Endometrial microvascular endothelial cells (primary cell): ENCODE results near the gene GNG8. TPM values are rescaled to one million over a fixed set of nuclear protein-coding genes. Genes with fewer than 3 reads are reported as not detected.

ENCODE experiments used
- in situ Hi-C: cut with HindIII; loops from 2 replicates; pipeline ENCODE4 v1.10.0; 2017; ENCODE audit warnings: low sequenced_read_pairs, low pct_unique_long_range_greater_than_20kb; ENCODE audit errors: inconsistent ontology term
- total RNA-seq: library from RNA; depleted of rRNA; stranded (reverse); fragments of >200 nt; gene quantifications from one replicate; pipeline ENCODE4 v1.2.3, GENCODE V29; 2015; ENCODE audit errors: inconsistent ontology term

The GNG8 gene
- not detected for total RNA-seq

DNA sequence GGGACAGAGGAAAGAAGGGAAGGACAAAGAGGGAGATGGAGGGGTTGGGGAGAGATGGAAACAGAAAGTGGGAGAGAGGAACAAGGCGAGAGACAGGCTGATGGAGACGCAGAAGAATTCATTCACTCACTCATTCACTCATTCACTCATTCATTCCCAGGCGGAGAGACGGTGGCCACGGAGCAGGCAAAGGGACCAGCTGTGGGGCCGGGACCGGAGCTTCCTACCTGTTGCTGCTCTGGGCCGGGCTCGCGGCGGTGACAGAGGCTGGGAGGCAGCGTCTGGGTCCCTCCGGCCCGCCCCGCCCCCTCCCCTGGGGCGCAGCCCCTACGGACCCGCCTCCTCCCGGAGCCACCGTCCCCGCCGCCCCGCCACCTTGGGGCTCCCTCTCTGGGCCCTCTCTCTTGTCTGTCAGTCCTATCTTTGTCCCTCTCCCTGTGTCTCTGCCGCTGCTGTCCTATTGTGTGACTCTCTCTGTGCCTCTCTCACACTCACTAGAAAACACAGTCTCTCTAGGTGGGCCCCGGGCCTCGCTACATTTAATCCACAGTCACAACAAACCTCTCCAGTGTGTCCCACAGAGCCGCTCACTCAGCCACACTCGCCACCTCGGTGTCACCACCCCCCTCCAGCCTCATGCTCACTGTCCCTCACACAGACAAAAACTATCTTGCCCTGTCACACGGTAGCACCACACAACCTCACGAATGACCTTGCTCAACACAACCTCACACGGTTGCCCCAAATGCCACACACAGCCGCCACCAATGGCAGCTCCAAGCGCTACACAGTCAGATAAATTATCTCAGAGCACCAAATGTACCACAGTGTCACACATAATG is at the start of gene GNG8:
TSS of gene GNG8 (minus strand) at position 283 of the 842 bp plus-strand sequence. CDS start 1,520 bp downstream, outside the sequence.
- in situ Hi-C loops, result no loop called here

DNA sequence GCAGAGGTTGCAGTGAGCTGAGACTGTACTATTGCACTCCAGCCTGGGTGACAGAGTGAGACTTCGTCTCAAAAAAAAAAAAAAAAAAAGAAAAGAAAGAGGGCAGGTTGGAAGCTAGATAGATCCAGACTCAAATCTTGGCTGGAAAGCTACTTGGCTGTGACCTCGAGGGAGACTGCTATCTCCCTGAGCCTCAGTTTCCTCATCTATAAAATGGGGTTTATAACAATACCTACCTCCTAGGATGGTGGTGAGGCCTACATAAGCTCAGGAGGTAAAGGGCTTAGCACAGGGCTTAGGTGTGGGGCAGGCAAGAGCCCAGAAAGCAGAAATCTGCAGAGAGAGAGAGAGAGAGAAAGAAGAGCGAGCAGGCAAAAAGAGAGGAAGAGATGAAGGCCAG is 49.2 kb upstream of the GNG8 start:
- in situ Hi-C loops, result no loop called here

DNA sequence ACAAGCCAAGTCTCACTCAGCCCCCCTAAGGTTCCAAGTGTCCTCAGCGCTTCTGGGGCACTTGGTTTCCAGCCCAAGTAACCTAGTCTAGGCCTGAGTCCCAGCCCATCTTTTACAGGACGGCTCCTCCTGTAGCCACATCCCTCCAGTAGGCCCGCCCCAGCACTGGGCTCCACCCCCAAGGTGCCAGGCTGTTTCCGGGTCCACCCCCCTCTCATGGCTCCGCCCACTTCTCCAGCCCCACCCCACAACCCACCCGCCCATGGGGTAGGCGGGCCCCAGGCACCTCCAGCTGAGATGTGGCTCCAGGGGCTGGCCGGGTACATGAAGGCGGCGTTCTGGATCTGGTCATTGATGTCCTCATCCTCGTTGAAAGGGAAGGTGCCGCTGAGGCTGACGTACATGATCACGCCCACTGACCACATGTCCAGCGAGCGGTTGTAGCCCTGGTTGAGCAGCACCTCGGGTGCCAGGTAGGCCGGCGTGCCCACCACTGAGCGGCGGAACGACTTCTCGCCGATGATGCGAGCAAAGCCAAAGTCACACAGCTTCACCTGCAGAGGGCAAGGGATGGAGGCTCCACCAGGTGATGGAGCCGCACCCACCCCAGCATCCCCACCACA is 42.2 kb upstream of the GNG8 start:
- in situ Hi-C loops, result no loop called here

DNA sequence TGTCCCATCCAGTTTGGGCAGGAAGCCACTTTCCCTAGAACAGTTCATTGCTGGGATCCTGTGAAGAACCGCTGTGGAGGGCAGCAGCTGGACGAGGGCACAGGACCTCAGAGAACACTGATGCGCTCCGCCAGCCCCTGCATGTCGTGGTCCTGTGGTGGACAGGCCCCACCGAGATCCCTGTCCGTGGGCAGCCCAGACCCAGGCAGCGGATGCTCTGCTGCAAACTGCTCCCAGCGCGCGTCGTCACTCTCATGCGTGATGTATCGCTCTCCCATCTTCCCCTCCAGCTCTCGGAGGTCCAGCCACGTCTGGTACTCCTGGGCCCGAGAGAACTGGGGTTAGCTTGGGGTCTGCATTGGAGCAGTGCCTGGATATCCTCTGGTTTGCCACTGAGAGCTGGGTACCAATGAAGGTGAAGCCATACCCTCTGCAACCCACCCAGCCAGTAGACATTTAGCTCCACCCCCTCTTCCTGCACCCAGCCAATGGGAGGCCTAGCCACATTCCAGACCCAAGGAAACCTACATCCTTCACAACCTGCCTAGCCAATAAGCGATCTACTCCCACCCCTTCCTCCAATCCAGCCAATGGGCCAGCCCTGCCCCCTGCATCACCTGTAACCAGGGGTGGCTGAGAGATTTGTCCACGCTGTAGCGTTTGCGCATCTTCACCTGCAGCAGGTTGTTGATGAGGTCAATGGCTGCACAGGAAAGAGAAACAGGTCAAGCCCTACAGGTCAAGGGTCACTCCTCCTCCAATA is 38.6 kb upstream of the GNG8 start:
- in situ Hi-C loops, result no loop called here

DNA sequence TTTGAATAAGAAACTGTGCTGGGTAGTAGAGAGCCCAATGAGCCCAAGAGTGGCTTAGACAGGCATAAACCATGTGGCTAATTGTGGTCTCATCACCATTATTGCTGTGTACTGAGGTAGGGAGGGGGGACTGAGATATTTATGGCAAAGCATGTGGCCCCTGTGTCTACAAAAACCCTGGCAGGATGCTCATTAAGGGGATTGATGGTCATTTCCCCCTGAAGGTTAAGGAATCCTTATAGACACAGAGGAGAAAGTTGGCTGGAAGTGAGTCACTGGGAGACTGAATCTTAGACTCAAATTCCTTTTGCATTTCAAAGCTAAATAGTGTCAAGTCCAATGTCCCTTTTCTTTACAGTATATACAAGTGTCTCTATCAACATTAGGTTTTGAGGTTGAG is 34.8 kb upstream of the GNG8 start:
- in situ Hi-C loops, result no loop called here

DNA sequence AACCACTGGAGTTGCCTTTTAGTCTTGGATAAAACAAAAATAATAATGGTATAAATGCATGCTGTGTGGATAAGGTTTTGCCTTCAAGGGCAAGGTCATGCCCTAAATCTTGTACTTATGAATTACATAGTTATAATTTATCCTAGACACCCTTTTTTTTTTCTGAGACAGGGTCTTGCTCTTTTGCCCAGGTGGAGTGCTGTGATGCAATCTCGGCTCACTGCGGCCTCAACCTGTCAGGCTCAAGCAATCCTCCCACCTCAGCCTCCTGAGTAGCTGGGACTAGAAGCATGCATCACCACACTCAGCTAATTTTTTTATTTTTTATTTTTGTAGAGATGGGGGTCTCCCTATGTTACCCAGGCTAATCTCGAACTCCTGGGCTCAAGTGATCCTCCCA is 32.7 kb upstream of the GNG8 start:
- in situ Hi-C loops, result no loop called here

DNA sequence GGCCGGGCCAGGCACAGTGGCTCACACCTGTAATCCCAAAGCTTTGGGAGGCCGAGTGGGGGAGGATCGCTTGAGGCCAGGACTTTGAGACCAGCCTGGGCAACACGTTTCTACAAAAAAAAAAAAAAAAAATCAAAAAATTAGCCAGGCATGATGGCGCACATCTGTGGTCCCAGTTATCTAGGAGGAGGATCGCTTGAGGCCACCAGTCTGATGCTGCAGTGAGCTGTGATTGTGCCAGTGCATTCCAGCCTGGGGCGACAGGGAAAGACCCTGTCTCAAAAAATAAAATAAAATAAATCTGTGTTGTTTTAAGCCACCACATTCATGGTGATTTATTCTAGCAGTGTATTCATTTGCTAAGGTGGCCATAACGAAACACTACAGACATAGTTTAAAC is 29.1 kb upstream of the GNG8 start:
- in situ Hi-C loops, result no loop called here

DNA sequence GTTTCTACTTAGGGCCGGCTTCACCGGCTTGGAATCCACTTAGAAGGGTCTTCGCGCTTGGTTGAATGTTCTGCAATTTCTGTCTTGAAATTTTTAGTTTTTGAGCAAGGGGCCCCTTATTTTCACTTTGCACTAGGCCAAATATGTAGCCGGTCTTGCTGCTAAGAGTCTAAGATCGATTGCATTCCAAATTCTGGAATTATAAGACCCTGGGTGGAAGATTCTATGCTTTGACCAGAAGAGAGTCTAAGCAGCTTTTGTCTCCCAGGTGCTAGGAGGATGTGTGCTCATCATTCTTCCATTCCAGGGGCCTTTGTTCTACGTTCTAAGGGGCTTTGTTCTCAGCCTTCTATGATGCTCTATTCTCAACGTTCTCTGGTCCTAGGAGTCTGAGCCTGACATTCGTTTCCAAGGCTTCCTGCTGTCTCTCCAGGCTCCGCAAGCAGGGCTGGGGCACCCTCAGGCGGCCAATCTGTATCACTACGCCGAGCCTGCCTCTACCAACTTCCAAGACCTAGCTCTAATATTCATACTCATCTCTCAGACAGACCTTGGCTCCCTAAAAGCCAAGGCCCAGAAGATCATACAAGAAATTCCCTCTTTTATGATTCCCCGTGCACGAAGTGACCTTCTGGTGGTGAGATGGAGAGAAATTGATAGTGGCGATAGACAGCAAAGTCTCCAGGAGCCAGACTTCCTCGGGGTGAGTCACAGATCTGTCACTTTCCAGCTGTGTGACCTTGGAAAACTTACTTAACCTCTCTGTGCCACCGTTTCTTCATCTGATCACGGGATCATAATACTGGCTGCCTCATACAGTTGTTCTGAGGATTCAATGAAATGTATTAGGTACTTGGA is 26.0 kb upstream of the GNG8 start:
- in situ Hi-C loops, result no loop called here

DNA sequence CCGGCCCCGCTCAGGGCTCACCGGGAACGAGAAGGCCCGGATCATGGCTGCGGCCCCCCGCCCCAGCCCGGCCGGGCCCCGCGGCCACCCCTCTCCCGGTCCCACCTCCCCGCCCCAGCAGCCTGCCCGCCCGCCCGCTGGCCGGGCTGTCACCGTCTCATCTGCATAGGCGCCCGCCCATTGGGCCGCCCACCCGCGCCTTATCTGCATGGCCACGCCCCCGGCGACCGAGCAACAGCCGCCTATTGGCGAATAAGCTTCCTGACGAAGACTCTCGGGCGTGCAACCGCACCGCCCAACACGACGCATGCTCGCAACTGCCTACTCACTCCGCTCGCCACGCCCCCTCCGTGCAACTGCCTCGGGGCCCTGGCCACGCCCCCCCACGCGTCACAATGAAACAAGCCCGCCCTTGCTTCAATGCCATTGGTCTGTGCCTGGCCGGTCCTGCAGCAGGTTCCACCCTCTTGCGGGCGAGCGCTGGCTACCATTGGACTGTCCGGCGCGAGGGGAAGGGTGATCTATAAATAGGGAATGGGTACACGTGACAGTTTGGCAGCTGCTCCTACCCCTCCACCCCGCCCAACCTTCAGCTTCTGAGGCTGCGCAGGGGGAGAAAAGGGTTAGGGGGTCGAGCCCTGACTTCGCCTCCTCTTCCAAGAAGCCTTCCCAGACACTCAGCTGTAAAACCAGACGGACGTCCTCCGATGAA is 25.2 kb upstream of the GNG8 start, which contains the start of gene DACT3:
TSS of gene DACT3 (minus strand) at position 163 of the 712 bp plus-strand sequence. CDS start at position 45, 118 bp downstream.
- in situ Hi-C loops, result no loop called here

DNA sequence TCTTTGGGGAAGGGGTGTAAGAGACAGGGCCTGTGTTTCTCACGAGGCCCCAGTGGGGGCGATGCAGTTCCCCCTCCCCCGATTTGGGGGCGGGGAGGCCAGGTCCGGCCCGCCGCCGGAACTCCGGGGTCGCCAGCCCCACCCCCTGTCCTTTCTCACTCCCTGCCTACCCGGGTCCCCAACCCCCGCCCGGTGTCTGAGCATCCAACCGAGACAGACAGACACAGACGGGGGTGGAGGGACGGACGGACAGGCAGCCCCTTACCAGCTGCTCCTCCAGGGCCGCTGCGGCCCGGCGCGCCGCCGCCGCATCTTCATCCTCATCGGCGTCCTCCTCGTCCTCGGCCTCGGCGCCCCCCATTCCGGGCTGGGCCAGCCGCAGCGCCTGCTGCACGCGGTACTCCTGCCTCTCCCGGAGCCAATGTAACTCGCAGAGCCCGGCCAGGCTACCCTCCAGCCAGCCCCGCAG is 24.6 kb upstream of the GNG8 start:
- in situ Hi-C loops, result no loop called here

DNA sequence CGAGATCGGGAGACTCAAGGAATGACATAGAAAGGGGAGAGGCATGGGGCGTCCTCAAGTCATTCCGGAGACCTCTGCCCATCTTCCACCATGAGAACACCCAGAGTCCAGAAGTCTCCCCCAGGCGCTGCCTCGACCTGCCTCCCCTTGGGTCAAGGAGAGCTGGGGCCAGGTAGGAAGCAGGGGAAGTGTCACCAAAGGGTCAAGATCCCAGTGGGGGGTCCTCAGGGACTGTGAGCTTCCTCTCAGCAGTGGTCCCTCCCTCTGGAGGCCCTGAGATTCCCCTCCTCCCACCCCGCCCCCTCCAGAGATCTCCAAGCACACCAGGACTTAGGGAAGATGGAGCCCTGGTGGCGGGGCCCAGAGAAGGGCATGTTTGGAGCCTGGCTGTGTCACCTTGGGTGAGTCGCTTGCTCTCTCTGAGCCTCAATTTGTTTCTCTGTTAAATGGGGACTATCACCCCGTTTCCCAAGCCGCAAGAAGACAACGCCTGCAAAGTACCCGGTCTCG is 24.1 kb upstream of the GNG8 start:
- in situ Hi-C loops, result no loop called here

DNA sequence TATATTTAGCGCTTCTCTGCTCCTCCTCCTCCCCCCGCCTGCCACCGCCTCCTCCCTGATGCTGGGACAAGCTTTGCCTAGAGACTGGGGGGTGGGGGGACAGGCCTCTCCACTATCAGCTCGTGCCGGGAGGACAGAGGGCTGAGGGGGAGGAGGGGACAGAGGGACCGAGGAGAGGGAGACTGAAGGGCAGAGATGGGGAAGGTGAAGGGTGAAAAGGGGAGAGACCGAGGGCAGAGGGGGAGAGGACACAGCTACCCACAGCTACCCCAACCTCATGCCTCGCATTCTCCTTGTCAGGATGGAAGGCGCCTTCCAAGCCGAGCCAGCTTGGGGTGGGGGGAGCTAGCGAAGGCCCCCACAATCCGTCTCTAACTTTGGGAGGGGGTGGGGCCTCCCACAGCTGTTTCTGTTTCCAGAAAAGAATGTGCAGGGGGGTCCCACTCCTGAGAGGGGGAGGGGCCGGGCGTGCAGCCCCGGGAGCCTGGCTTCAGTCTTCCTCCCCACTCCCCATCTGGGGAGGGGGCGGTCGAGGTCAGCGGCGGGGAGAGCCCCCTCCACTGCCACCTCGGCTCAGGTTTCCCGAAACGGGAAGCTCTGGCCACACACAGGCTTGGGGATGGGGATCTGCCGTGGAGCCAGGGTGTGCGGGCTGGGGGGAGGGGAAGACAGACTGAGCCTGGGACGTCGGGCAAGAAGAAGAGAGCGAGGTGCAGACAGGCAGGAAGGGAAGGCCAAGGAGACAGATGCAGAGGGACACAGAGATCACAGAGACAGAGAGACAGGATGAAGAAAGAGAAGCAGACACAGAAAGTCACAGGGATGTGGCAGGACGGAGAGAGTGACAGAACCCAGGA is 23.4 kb upstream of the GNG8 start:
- in situ Hi-C loops, result no loop called here

DNA sequence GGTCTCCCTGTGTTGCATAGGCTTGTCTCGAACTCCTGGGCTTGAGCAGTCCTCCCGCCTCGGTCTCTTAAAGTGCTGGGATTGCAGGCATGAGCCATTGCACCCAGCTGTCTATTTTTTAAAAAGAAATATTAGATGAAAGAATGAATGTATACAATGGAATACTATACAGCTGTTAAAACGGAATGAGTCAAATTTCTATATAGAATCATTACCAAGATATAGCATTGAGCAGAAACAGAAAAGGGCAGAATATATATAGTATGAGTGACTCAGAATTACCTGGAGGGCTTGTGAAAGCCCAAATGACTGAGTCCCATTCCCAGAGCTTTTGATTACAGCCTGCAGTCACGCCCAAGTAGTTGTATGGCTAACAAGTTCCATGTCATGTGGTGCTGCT is 20.5 kb upstream of the GNG8 start:
- in situ Hi-C loops, result no loop called here

DNA sequence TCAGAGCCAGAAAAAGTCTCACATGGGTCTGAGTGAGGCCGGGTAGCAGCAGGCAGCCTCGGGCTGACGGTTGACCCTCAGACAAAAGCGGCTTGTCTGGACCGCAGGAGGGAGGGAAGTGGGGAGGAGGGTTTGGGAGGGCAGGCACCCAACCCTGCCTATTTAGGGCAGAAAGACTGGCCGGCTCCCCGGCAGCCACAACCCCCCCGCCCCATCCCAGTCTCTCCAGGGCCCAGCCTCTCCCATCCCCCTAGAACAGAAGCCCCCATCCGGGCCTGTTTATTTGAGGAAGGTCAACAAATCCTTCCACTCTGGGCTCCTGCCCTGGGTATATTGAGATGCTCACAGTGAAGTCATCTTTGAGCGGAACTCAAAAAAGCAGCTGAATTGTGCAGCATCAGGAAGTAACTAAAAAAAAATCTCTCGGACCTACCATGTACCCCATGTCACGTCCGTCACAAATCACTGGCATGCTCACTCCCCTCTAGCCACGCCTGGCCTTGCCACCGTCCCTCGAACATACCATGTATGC is 18.7 kb upstream of the GNG8 start:
- in situ Hi-C loops, result no loop called here

DNA sequence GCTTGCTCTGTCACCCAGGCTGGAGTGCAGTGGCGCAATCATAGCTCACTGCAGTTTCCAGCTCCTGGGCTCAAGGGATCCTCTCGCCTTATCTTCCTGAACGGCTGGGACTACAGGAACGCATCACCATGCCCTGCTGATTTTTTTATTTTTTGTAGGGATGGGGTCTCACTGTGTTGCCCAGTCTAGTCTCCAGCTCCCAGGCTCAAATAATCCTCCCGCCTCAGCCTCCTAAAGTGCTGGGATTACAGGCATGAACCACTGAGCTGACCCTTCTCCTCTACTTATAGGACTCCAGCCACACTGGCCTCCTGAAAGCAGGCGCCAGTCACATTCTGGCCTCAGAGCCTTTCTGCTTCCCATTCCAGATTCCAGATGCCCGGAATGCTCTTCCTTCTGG is 14.4 kb upstream of the GNG8 start:
- in situ Hi-C loops, result no loop called here

DNA sequence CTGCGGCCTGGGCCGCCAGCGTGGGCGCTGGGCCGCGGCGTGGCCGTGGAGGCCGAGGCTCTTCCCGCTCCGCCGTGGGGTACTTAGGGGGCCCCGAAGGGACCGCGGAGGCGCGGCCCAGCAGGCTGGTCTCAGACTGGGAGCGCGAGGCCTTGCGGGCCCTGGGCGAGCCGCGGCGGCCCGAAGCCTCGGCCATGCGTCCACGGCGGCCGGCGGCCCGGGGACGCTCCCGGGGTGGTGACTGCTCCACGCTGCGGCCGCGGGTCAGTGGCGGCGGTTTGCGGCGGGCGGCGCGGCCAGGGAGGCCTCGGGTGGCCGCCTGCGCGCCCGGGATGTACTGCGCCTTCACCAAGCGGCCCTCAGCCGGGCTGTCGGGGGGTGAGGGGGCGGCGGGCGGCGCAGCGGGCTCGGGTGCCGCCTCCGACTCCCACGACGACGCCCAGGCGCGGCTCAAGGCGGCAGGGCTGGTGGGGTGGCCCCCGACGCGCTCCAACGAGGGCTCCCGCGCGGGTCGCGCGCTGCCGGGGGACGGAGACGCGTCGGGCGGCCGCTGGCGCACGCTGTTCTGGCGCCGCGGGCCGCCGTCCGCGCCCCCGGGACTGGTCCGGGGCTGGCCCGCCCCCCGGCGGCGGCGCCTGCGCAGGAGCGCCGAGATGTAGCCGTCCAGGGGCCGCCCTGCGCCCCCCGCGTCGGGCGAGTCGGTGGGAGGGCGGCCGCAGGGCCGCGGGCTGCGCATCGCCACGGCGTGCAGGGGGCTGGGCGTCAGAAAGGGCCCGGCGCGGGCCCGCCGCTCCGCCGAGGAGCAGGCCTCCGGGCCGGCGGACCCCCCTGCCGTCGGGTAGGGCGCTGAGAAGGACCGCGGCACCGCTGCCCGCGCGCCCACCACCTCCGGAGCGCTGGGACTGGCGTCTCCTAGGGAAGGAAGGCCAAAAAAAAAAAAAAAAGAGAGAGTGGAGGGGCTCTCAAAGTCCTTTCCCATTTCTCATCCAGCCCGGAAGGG is 13.3 kb upstream of the GNG8 start:
- in situ Hi-C loops, result no loop called here
